HG03280 (cell line): ENCODE measurements around the gene IWS1.
"Not testable (repeated sequence)": the region's sequence is repeated elsewhere in the genome, so short reads cannot be mapped to it uniquely, and the experiment has no call there.

Source experiments
- ATAC-seq: cut with Tn5 transposase; IDR thresholded peaks from one replicate; pipeline ENCODE4 v1.9.1; 2021; ENCODE audit warnings: mild to moderate bottlenecking, moderate library complexity; ENCODE audit not compliant: unreplicated experiment

The IWS1 gene

GRCh38 chr2:127530245-127531140, 4.2 kb upstream of the IWS1 start:
- ATAC-seq, result no peak

GRCh38 chr2:127529416-127529815, 3.1 kb upstream of the IWS1 start:
- not testable (repeated sequence) for ATAC-seq

- ATAC-seq, result no peak
Observed at GRCh38 chr2:127528487-127528886, 2.2 kb upstream of the IWS1 start.

- ATAC-seq, result peak; percentile 0
Observed at GRCh38 chr2:127527001-127527804, 914 bp upstream of the IWS1 start.

GRCh38 chr2:127525691-127526131, 578 bp downstream of the IWS1 start:
- ATAC-seq, result no peak

GRCh38 chr2:127524198-127524834, 2.0 kb downstream of the IWS1 start:
- ATAC-seq, result not testable (repeated sequence)

GRCh38 chr2:127523269-127523939, 2.9 kb downstream of the IWS1 start:
- no peak for ATAC-seq

- no peak for ATAC-seq
Observed at GRCh38 chr2:127520424-127520823, 5.9 kb downstream of the IWS1 start.

- ATAC-seq, result no peak
Observed at GRCh38 chr2:127517465-127517864, 8.8 kb downstream of the IWS1 start.

- ATAC-seq, result no peak
Observed at GRCh38 chr2:127516041-127516762, 10.1 kb downstream of the IWS1 start.

GRCh38 chr2:127515383-127515915, 10.8 kb downstream of the IWS1 start:
- ATAC-seq, result no peak

- no peak for ATAC-seq
Observed at GRCh38 chr2:127514485-127514884, 11.8 kb downstream of the IWS1 start.

- ATAC-seq, result no peak
Observed at GRCh38 chr2:127514076-127514475, 12.2 kb downstream of the IWS1 start.

- ATAC-seq, result no peak
Observed at GRCh38 chr2:127512362-127512761, 13.9 kb downstream of the IWS1 start.

GRCh38 chr2:127511917-127512316, 14.4 kb downstream of the IWS1 start:
- no peak for ATAC-seq

- ATAC-seq, result no peak
Observed at GRCh38 chr2:127511090-127511695, 15.1 kb downstream of the IWS1 start.

GRCh38 chr2:127510073-127510472, 16.2 kb downstream of the IWS1 start:
- no peak for ATAC-seq

- ATAC-seq, result no peak
Observed at GRCh38 chr2:127508631-127509034, 17.7 kb downstream of the IWS1 start.

GRCh38 chr2:127508023-127508630, 18.2 kb downstream of the IWS1 start:
- ATAC-seq, result no peak
